OCI-LY1 (cell line): ENCODE measurements around the gene PTGDS.

Source experiments
- H2AFZ ChIP-seq: fragments of 200-600 bp; sonication (generic), shearing (Covaris generic); 2 replicates; pipeline ENCODE4 v1.6.0; 2014; ENCODE audit warnings: antibody characterized with exemption, mild to moderate bottlenecking, low read length
- H3F3A ChIP-seq: fragments of 200-600 bp; sonication (generic), shearing (Covaris generic); 2 replicates; pipeline ENCODE4 v1.6.0; 2014; ENCODE audit warnings: mild to moderate bottlenecking, antibody characterized with exemption, low read length, moderate library complexity; ENCODE audit not compliant: insufficient read depth
- H3K27ac ChIP-seq: fragments of 200-600 bp; sonication (generic); 2 replicates; pipeline ENCODE4 v1.5.1; 2014; ENCODE audit warnings: low read length, mixed run types, mild to moderate bottlenecking, low read depth; ENCODE audit not compliant: poor library complexity, severe bottlenecking
- H3K27me3 ChIP-seq: fragments of 200-600 bp; sonication (generic); 2 replicates; pipeline ENCODE4 v1.6.0; 2014; ENCODE audit warnings: antibody characterized with exemption, mild to moderate bottlenecking, low read length, moderate library complexity; ENCODE audit not compliant: insufficient read depth
- H3K36me3 ChIP-seq: fragments of 200-600 bp; sonication (generic); 2 replicates; pipeline ENCODE4 v1.6.1; 2014; ENCODE audit warnings: mild to moderate bottlenecking, antibody characterized with exemption, low read length, moderate library complexity, mixed read lengths; ENCODE audit not compliant: insufficient read depth
- H3K4me1 ChIP-seq: fragments of 200-600 bp; sonication (generic); 2 replicates; pipeline ENCODE4 v1.5.1; 2014; ENCODE audit warnings: mild to moderate bottlenecking, low read length, moderate library complexity; ENCODE audit not compliant: insufficient read depth, severe bottlenecking
- H3K4me2 ChIP-seq: fragments of 200-600 bp; sonication (generic), shearing (Covaris generic); 2 replicates; pipeline ENCODE4 v1.6.1; 2014; ENCODE audit warnings: low read length
- H3K4me3 ChIP-seq: fragments of 200-600 bp; sonication (generic); 2 replicates; pipeline ENCODE4 v1.5.1; 2014; ENCODE audit warnings: low read length, low read depth, mild to moderate bottlenecking, mixed read lengths; ENCODE audit not compliant: poor library complexity, severe bottlenecking
- H3K79me2 ChIP-seq: fragments of 200-600 bp; shearing (Covaris generic); 2 replicates; pipeline ENCODE4 v1.6.1; 2016; ENCODE audit warnings: mixed run types, low read length, mixed read lengths; ENCODE audit not compliant: insufficient read depth
- H3K9ac ChIP-seq: fragments of 200-600 bp; sonication (generic), shearing (Covaris generic); 2 replicates; pipeline ENCODE4 v1.6.1; 2014; ENCODE audit warnings: mild to moderate bottlenecking, low read length, mixed read lengths
- H3K9me2 ChIP-seq: fragments of 200-600 bp; sonication (generic), shearing (Covaris generic); 2 replicates; pipeline ENCODE4 v1.6.1; 2014; ENCODE audit warnings: low read depth, mild to moderate bottlenecking, low read length, mixed read lengths
- H3K9me3 ChIP-seq: fragments of 200-600 bp; shearing (Covaris generic); 2 replicates; pipeline ENCODE4 v1.6.1; 2014; ENCODE audit warnings: low read length, mixed read lengths
- H4K20me1 ChIP-seq: fragments of 200-600 bp; sonication (generic), shearing (Covaris generic); 2 replicates; pipeline ENCODE4 v1.6.0; 2016; ENCODE audit warnings: mild to moderate bottlenecking, low read length; ENCODE audit not compliant: insufficient read depth
- EZH2 ChIP-seq: fragments of 200-600 bp; sonication (generic), shearing (Covaris generic); IDR thresholded peaks from 2 replicates; pipeline ENCODE4 v1.8.0; 2017; ENCODE audit warnings: borderline replicate concordance, mixed run types, mild to moderate bottlenecking, antibody characterized with exemption, low read length, moderate library complexity, mixed read lengths
- TF ChIP-seq, protein P1 (sequence below): fragments of 200-600 bp; sonication (generic), shearing (Covaris generic); IDR thresholded peaks from 2 replicates; pipeline ENCODE4 v1.5.1; 2017; ENCODE audit warnings: mild to moderate bottlenecking, antibody characterized with exemption, low read length, moderate library complexity, mixed read lengths

PTGDS gene

DNA sequence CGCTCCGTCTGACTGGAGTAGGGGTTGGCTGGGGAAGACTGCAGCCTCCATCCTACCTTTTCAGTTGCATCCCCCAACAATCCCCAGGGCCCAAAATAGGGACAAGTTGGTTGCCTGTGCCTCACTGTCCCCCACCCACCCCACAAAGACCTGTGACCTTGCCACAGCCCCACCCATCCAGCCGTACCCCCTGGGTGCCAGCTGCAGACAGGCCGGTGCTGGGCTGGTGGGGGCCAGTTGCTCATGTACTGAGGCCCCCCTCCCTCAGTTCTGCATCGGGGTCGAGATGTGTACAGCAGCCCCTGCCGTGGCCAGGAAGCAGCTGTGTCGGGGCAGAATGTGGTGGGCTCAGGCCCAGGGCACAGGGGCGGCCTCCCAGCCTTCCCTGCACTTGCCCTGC lies 5.9 kb downstream of the PTGDS start:
- Histone ChIP-seq H3K9ac (no peak overlapping the region), H3K27me3 (peaks cover 13% of the 10 kb centered on the region), H3K4me3 (no peak overlapping the region), H3K4me2 (no peak overlapping the region), H3K9me3 (no peaks in the 10 kb centered on the region), H2AFZ (no peak overlapping the region), H3K4me1 (no peaks in the 10 kb centered on the region), H4K20me1 (no peaks in the 10 kb centered on the region), H3K9me2 (no peaks in the 10 kb centered on the region), H3K27ac (no peak overlapping the region), H3K79me2 (no peaks in the 10 kb centered on the region), H3K36me3 (no peaks in the 10 kb centered on the region), H3F3A (no peaks in the 10 kb centered on the region)
- no peak for TF ChIP-seq EZH2
- TF ChIP-seq, protein P1, sequence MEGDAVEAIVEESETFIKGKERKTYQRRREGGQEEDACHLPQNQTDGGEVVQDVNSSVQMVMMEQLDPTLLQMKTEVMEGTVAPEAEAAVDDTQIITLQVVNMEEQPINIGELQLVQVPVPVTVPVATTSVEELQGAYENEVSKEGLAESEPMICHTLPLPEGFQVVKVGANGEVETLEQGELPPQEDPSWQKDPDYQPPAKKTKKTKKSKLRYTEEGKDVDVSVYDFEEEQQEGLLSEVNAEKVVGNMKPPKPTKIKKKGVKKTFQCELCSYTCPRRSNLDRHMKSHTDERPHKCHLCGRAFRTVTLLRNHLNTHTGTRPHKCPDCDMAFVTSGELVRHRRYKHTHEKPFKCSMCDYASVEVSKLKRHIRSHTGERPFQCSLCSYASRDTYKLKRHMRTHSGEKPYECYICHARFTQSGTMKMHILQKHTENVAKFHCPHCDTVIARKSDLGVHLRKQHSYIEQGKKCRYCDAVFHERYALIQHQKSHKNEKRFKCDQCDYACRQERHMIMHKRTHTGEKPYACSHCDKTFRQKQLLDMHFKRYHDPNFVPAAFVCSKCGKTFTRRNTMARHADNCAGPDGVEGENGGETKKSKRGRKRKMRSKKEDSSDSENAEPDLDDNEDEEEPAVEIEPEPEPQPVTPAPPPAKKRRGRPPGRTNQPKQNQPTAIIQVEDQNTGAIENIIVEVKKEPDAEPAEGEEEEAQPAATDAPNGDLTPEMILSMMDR: no peak

DNA sequence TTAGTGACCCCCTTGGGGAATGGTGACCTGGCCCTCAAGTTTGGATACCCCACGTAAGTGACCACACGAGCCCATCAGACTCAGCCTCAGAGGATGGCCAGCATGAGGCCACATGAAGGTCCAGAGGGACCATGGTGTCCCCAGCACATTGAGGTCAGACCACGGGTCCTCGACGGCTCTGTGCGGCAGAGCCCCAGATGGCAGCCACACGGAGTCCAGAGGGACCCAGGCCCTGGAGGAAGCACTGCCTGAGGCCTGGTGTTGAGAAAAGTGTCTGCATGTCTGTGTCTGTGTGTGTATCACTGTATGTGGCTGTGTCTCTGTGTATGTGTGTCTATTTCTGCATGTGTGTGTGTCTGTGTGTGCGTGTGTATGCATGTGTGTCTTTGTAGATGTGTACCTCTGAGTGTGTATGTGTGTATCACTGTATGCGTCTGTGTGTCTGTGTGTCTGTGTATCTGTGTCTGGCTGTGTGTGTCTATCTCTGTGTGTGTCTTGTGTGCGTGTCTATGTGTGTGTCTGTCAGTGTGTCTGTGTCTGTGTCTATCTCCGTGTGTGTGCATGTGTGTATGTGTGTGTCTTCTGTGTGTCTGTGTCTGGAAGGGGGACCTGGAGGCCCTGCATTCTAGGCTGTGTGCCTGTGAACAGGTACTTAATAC lies 6.5 kb downstream of the PTGDS start:
- Histone ChIP-seq H3K4me1 (no peaks in the 10 kb centered on the region), H3K9me3 (no peaks in the 10 kb centered on the region), H3F3A (no peaks in the 10 kb centered on the region), H3K27ac (no peak overlapping the region), H3K4me2 (no peak overlapping the region), H3K9ac (no peak overlapping the region), H3K36me3 (no peaks in the 10 kb centered on the region), H3K4me3 (no peak overlapping the region), H4K20me1 (no peaks in the 10 kb centered on the region), H3K27me3 (peaks cover 18% of the 10 kb centered on the region), H3K9me2 (no peaks in the 10 kb centered on the region), H2AFZ (no peak overlapping the region), H3K79me2 (no peaks in the 10 kb centered on the region)
- TF ChIP-seq, protein P1: no peak
- no peak for TF ChIP-seq EZH2

DNA sequence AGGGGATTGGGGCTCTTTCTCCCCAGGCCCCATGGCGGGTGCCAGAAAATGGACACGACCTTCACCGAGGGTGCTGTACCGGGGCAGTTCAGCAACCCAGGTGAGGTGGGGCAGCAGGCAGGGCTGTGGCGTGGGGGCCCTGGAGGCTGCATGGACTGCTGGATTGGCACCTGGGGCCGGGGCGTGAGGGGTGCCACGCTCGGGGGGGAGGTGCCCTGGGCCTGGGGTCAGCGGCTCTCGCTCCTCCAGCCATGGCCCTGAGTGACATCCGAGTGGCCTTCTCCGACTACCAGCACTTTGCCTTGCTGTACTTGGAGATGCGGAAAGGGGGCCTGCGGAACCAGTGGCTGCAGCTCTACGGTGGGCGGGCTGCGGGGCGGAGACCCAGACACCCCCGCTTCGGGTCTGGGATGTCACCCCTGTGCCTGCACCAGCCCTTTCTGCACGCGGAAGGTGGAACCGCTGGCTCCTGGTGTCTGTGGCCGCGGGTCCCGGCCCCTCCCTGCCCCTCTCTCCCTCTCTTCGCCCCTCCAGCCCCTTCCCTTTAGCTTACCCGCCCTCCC lies 7.2 kb downstream of the PTGDS start:
- Histone ChIP-seq H3K27ac (no peak overlapping the region), H3K79me2 (no peaks in the 10 kb centered on the region), H3K4me3 (no peak overlapping the region), H3K4me1 (no peaks in the 10 kb centered on the region), H3F3A (no peaks in the 10 kb centered on the region), H3K9me2 (no peaks in the 10 kb centered on the region), H3K36me3 (no peaks in the 10 kb centered on the region), H3K4me2 (no peak overlapping the region), H3K9ac (no peak overlapping the region), H4K20me1 (no peaks in the 10 kb centered on the region), H3K27me3 (peaks cover 21% of the 10 kb centered on the region), H3K9me3 (no peaks in the 10 kb centered on the region), H2AFZ (no peak overlapping the region)
- TF ChIP-seq EZH2: no peak
